HepG2 (cell line): Measurements from ENCODE around the gene PAX4. TPM values are rescaled to one million over a fixed set of nuclear protein-coding genes. Genes with fewer than 3 reads are reported as not detected.

Experiments used
- KAT8 ChIP-seq: IDR thresholded peaks from 2 replicates; pipeline ENCODE4 v1.6.1; 2016; ENCODE audit warnings: missing genetic modification reagents, missing compliant biosample characterization
- KMT2A ChIP-seq: sonication (generic); formaldehyde crosslinking; IDR thresholded peaks from 2 replicates; pipeline ENCODE4 v1.4.0; 2020; ENCODE audit warnings: missing genetic modification reagents
- MXD4 ChIP-seq: IDR thresholded peaks from 2 replicates; pipeline ENCODE4 v1.6.1; 2016; ENCODE audit warnings: mild to moderate bottlenecking, missing biosample characterization, missing genetic modification reagents
- NR0B2 ChIP-seq: sonication (generic); formaldehyde crosslinking; IDR thresholded peaks from 2 replicates; pipeline ENCODE4 v1.4.0; 2020; ENCODE audit warnings: mild to moderate bottlenecking, missing genetic modification reagents
- PAWR ChIP-seq: sonication (generic); formaldehyde crosslinking; IDR thresholded peaks from 2 replicates; pipeline ENCODE4 v1.4.0; 2020; ENCODE audit warnings: missing genetic modification reagents, mild to moderate bottlenecking, borderline replicate concordance
- REPIN1 ChIP-seq: sonication (generic); formaldehyde crosslinking; IDR thresholded peaks from 2 replicates; pipeline ENCODE4 v1.8.0; 2022; ENCODE audit warnings: missing genetic modification reagents, low read depth, mild to moderate bottlenecking, borderline replicate concordance
- RNF219 ChIP-seq: sonication (generic); formaldehyde crosslinking; IDR thresholded peaks from 2 replicates; pipeline ENCODE4 v1.5.0; 2020; ENCODE audit warnings: mild to moderate bottlenecking, missing genetic modification reagents
- SMARCE1 ChIP-seq: fragments of 450-650 bp; IDR thresholded peaks from 2 replicates; pipeline ENCODE4 v1.6.1; 2017; ENCODE audit warnings: borderline replicate concordance
- SNAPC2 ChIP-seq: sonication (generic); formaldehyde crosslinking; IDR thresholded peaks from 2 replicates; pipeline ENCODE4 v1.8.1; 2022; ENCODE audit warnings: mild to moderate bottlenecking, missing genetic modification reagents
- ZNF432 ChIP-seq: sonication (generic); formaldehyde crosslinking; IDR thresholded peaks from 2 replicates; pipeline ENCODE4 v1.5.0; 2020; ENCODE audit warnings: missing genetic modification reagents, mild to moderate bottlenecking, borderline replicate concordance
- ZNF549 ChIP-seq: sonication (generic); formaldehyde crosslinking; IDR thresholded peaks from 2 replicates; pipeline ENCODE4 v1.5.0; 2020; ENCODE audit warnings: missing genetic modification reagents
- ZNF619 ChIP-seq: sonication (generic); formaldehyde crosslinking; IDR thresholded peaks from 2 replicates; pipeline ENCODE4 v1.4.0; 2020; ENCODE audit warnings: mild to moderate bottlenecking, missing genetic modification reagents
- ZNF839 ChIP-seq: sonication (generic); formaldehyde crosslinking; IDR thresholded peaks from 2 replicates; pipeline ENCODE4 v1.4.0; 2020; ENCODE audit warnings: missing genetic modification reagents, mild to moderate bottlenecking, borderline replicate concordance
- ZSCAN25 ChIP-seq: sonication (generic); formaldehyde crosslinking; IDR thresholded peaks from 2 replicates; pipeline ENCODE4 v1.8.0; 2022; ENCODE audit warnings: mild to moderate bottlenecking, missing genetic modification reagents
- ZSCAN29 ChIP-seq: sonication (generic); formaldehyde crosslinking; conservative IDR thresholded peaks from 2 replicates; pipeline ENCODE4 v1.4.0; 2020; ENCODE audit warnings: mild to moderate bottlenecking, missing genetic modification reagents
- polyA plus RNA-seq, 8 experiments: library from polyadenylated mRNA; depleted of rRNA in 3 of 8; stranded (reverse) in 7 of 8; unstranded in 1 of 8; fragments of >200 nt; fragmentation: Illumina TruSeq in 4 of 8; extraction: Trizol in 4 of 8; gene quantifications; 2 replicates each; pipeline versions ENCODE4 v1.2.1 to v1.2.3, GENCODE V29; 2011 to 2016; ENCODE audit warnings: low read depth in 4 of 8, missing spikeins in 1 of 8, mixed read lengths in 1 of 8; ENCODE audit not compliant: insufficient read depth in 1 of 8
- total RNA-seq, 5 experiments: library from RNA; depleted of rRNA; stranded (reverse); fragments of >200 nt; fragmentation: Illumina TruSeq; extraction: Trizol; gene quantifications; 2 replicates each; pipeline ENCODE4 v1.2.3, GENCODE V29; 2016; ENCODE audit warnings: low read depth in 1 of 5
- TF ChIP-seq, protein P1 (sequence below): IDR thresholded peaks from 2 replicates; pipeline ENCODE4 v1.6.1; 2012; ENCODE audit warnings: inconsistent platforms
- TF ChIP-seq, protein P2 (sequence below): sonication (generic); formaldehyde crosslinking; conservative IDR thresholded peaks from 2 replicates; pipeline ENCODE4 v1.4.0; 2020; ENCODE audit warnings: mild to moderate bottlenecking, missing genetic modification reagents, moderate library complexity
- TF ChIP-seq, protein P3 (sequence below): sonication (generic); formaldehyde crosslinking; IDR thresholded peaks from 2 replicates; pipeline ENCODE4 v1.8.0; 2022; ENCODE audit warnings: mild to moderate bottlenecking, missing genetic modification reagents, moderate library complexity
- TF ChIP-seq, protein P4 (sequence below): sonication (generic); formaldehyde crosslinking; IDR thresholded peaks from 2 replicates; pipeline ENCODE4 v1.5.0; 2020; ENCODE audit warnings: missing genetic modification reagents

The PAX4 gene
- total and polyA plus RNA-seq, 2 of the 13 experiments (the other 11 are each of a cell fraction or from before 2014, with no cell fraction given) = not detected

DNA sequence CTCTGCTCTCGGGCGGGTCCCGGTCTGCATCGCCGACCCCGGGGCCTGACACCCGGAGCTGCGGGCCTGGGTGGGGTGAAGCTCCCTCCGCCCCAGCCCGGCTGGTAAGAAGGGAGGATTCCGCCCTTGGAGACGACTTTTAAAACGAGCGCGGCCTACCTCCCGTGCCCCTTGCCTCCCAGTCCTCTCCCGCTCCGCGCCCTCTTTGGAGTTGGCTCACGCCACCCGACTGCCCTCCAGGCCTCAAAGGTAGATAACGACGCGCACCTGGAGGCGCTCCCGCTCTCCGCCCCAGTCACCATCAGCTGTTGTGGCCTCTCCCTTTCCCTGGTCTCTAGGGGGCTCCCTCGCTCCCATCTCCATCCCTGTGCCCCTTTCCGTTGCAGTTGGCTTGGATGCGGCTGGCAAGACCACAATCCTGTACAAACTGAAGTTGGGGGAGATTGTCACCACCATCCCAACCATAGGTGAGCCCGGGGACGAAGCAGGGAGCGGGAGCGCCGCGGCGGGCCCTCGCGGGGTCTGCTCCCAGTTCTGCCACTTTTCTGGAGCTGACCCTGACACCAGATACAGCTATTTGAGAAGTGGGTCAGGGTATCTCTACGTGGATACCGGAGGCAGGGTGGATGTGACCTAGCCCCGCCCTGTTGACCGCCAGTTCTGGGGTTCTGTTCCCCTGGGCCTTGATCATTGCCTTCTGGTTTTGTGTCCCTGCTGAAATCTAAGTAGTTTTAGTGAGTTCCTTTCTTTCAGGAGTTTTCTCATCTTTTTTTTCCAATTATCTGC is 29.1 kb downstream of the PAX4 start (continued):
- TF ChIP-seq RNF219 (CRISPR knock-in tag) (no peak), NR0B2 (no peak), ZSCAN29 (CRISPR knock-in tag) (no peak), REPIN1 (CRISPR knock-in tag) (no peak), ZNF839 (CRISPR knock-in tag) (no peak), PAWR (CRISPR knock-in tag) (no peak), SNAPC2 (CRISPR knock-in tag) (no peak), ZNF619 (CRISPR knock-in tag) (peak; percentile 58; the same call in 1 of the 2 replicates), KAT8 (no peak), SMARCE1 (no peak), ZNF432 (no peak), KMT2A (CRISPR knock-in tag) (0 out of 2 replicates have a peak, but pooled peaks have one; percentile 2), ZSCAN25 (CRISPR knock-in tag) (no peak), MXD4 (no peak), ZNF549 (CRISPR knock-in tag) (no peak)
- TF ChIP-seq, protein P1, sequence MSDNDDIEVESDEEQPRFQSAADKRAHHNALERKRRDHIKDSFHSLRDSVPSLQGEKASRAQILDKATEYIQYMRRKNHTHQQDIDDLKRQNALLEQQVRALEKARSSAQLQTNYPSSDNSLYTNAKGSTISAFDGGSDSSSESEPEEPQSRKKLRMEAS = peak; percentile 70
- TF ChIP-seq, protein P2, sequence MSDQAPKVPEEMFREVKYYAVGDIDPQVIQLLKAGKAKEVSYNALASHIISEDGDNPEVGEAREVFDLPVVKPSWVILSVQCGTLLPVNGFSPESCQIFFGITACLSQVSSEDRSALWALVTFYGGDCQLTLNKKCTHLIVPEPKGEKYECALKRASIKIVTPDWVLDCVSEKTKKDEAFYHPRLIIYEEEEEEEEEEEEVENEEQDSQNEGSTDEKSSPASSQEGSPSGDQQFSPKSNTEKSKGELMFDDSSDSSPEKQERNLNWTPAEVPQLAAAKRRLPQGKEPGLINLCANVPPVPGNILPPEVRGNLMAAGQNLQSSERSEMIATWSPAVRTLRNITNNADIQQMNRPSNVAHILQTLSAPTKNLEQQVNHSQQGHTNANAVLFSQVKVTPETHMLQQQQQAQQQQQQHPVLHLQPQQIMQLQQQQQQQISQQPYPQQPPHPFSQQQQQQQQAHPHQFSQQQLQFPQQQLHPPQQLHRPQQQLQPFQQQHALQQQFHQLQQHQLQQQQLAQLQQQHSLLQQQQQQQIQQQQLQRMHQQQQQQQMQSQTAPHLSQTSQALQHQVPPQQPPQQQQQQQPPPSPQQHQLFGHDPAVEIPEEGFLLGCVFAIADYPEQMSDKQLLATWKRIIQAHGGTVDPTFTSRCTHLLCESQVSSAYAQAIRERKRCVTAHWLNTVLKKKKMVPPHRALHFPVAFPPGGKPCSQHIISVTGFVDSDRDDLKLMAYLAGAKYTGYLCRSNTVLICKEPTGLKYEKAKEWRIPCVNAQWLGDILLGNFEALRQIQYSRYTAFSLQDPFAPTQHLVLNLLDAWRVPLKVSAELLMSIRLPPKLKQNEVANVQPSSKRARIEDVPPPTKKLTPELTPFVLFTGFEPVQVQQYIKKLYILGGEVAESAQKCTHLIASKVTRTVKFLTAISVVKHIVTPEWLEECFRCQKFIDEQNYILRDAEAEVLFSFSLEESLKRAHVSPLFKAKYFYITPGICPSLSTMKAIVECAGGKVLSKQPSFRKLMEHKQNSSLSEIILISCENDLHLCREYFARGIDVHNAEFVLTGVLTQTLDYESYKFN (CRISPR knock-in tag) = peak; percentile 39; the same call in 1 of the 2 replicates
- TF ChIP-seq, protein P3, sequence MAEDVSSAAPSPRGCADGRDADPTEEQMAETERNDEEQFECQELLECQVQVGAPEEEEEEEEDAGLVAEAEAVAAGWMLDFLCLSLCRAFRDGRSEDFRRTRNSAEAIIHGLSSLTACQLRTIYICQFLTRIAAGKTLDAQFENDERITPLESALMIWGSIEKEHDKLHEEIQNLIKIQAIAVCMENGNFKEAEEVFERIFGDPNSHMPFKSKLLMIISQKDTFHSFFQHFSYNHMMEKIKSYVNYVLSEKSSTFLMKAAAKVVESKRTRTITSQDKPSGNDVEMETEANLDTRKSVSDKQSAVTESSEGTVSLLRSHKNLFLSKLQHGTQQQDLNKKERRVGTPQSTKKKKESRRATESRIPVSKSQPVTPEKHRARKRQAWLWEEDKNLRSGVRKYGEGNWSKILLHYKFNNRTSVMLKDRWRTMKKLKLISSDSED (CRISPR knock-in tag) = no peak
- TF ChIP-seq, protein P4, sequence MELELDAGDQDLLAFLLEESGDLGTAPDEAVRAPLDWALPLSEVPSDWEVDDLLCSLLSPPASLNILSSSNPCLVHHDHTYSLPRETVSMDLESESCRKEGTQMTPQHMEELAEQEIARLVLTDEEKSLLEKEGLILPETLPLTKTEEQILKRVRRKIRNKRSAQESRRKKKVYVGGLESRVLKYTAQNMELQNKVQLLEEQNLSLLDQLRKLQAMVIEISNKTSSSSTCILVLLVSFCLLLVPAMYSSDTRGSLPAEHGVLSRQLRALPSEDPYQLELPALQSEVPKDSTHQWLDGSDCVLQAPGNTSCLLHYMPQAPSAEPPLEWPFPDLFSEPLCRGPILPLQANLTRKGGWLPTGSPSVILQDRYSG (CRISPR knock-in tag) = no peak
